GM23248 (cell line): Measurements from ENCODE around the gene LSAMP.

ENCODE experiments used
- EZH2 ChIP-seq: fragments of 200-600 bp; sonication (generic); IDR thresholded peaks from 2 replicates; pipeline ENCODE4 v1.6.1; 2018; ENCODE audit warnings: antibody characterized with exemption, mild to moderate bottlenecking; ENCODE audit not compliant: insufficient read depth, poor library complexity, severe bottlenecking
- EZH2phosphoT487 ChIP-seq: fragments of 200-600 bp; sonication (generic); IDR thresholded peaks from 2 replicates; pipeline ENCODE4 v1.6.1; 2018; ENCODE audit warnings: antibody characterized with exemption, moderate library complexity, mild to moderate bottlenecking, low read depth; ENCODE audit not compliant: insufficient read depth

GRCh38 chr3:116057400-116058006, 387.8 kb downstream of the LSAMP start:
- TF ChIP-seq EZH2 (no peak), EZH2phosphoT487 (no peak)
